Activated CD4-positive, alpha-beta T cell treated with anti-CD3 and anti-CD28 coated beads, Interleukin-2, Interleukin-6, amounts not matched to agents 100 ng/mL and 50 ng/mL, durations not matched to agents 16 hours and 8 hours (primary cell): ENCODE measurements around the gene FADS2.

Source experiments
- DNase-seq: peaks from one replicate; pipeline ENCODE4 v3.0.0-alpha.2; 2020

FADS2 gene

GRCh38 chr11:61826930-61827570 is 1.1 kb upstream of the FADS2 start:
- DNase-seq = peak; percentile 52

- DNase-seq = no peak
Measured at GRCh38 chr11:61828379-61828628, 204 bp downstream of the FADS2 start.

GRCh38 chr11:61828629-61829407 is 718 bp downstream of the FADS2 start:
- peak; percentile 69 for DNase-seq

GRCh38 chr11:61829806-61830205 is 1.7 kb downstream of the FADS2 start:
- DNase-seq = no peak

- no peak for DNase-seq
Measured at GRCh38 chr11:61830237-61831105, 2.4 kb downstream of the FADS2 start.

- no peak for DNase-seq
Measured at GRCh38 chr11:61832207-61832606, 4.1 kb downstream of the FADS2 start.

- no peak for DNase-seq
Measured at GRCh38 chr11:61832754-61833153, 4.7 kb downstream of the FADS2 start.

- DNase-seq = peak; percentile 49
Measured at GRCh38 chr11:61833471-61833870, 5.4 kb downstream of the FADS2 start.

- DNase-seq = peak; percentile 14
Measured at GRCh38 chr11:61833926-61834277, 5.8 kb downstream of the FADS2 start.

- DNase-seq = peak; percentile 92
Measured at GRCh38 chr11:61834278-61835048, 6.4 kb downstream of the FADS2 start.

- DNase-seq = no peak
Measured at GRCh38 chr11:61836193-61836592, 8.1 kb downstream of the FADS2 start.

GRCh38 chr11:61837411-61838005 is 9.4 kb downstream of the FADS2 start:
- DNase-seq = no peak

GRCh38 chr11:61838501-61838900 is 10.4 kb downstream of the FADS2 start:
- DNase-seq = no peak

- DNase-seq = no peak
Measured at GRCh38 chr11:61838921-61839320, 10.8 kb downstream of the FADS2 start.

GRCh38 chr11:61839742-61840141 is 11.6 kb downstream of the FADS2 start:
- DNase-seq = no peak

- DNase-seq = no peak
Measured at GRCh38 chr11:61840371-61840770, 12.3 kb downstream of the FADS2 start.

GRCh38 chr11:61841636-61842527 is 13.8 kb downstream of the FADS2 start:
- no peak for DNase-seq

GRCh38 chr11:61842528-61842820 is 14.4 kb downstream of the FADS2 start:
- no peak for DNase-seq

- DNase-seq = no peak
Measured at GRCh38 chr11:61844909-61845565, 16.9 kb downstream of the FADS2 start.

GRCh38 chr11:61846362-61847020 is 18.4 kb downstream of the FADS2 start:
- DNase-seq = no peak
